Measurements from ENCODE around the gene RBFA.

The RBFA gene

GRCh38 chr18:80029690-80030089, 4.5 kb upstream of the RBFA start:
- DNase-seq = no peak

GRCh38 chr18:80033181-80034067, 810 bp upstream of the RBFA start:
- DNase-seq = peak in 4 of 5 donors; percentile 57 to 72 (median 64)

GRCh38 chr18:80034852-80035406, 695 bp downstream of the RBFA start:
- DNase-seq = no peak

- no peak for DNase-seq
Measured at GRCh38 chr18:80035997-80036396, 1.8 kb downstream of the RBFA start.

- DNase-seq = no peak
Measured at GRCh38 chr18:80037300-80037699, 3.1 kb downstream of the RBFA start.

GRCh38 chr18:80037869-80038630, 3.8 kb downstream of the RBFA start:
- DNase-seq = no peak

GRCh38 chr18:80040515-80040914, 6.3 kb downstream of the RBFA start:
- no peak for DNase-seq

GRCh38 chr18:80041424-80041823, 7.2 kb downstream of the RBFA start:
- no peak for DNase-seq

GRCh38 chr18:80042785-80043184, 8.6 kb downstream of the RBFA start:
- no peak for DNase-seq

GRCh38 chr18:80044072-80044471, 9.8 kb downstream of the RBFA start:
- no peak for DNase-seq

- no peak for DNase-seq
Measured at GRCh38 chr18:80046011-80046410, 11.8 kb downstream of the RBFA start.

GRCh38 chr18:80046431-80046830, 12.2 kb downstream of the RBFA start:
- no peak for DNase-seq

GRCh38 chr18:80046961-80047541, 12.8 kb downstream of the RBFA start:
- no peak for DNase-seq

- DNase-seq = no peak
Measured at GRCh38 chr18:80050797-80051196, 16.6 kb downstream of the RBFA start.

GRCh38 chr18:80056095-80056494, 21.9 kb downstream of the RBFA start:
- no peak for DNase-seq

- no peak for DNase-seq
Measured at GRCh38 chr18:80059945-80060344, 25.7 kb downstream of the RBFA start.

- DNase-seq = no peak
Measured at GRCh38 chr18:80065705-80066104, 31.5 kb downstream of the RBFA start.

GRCh38 chr18:80067321-80067720, 33.1 kb downstream of the RBFA start:
- no peak for DNase-seq

- DNase-seq = no peak
Measured at GRCh38 chr18:80067897-80068296, 33.7 kb downstream of the RBFA start.

- no peak for DNase-seq
Measured at GRCh38 chr18:80068571-80069272, 34.5 kb downstream of the RBFA start.

- no peak for DNase-seq
Measured at GRCh38 chr18:80070825-80071224, 36.6 kb downstream of the RBFA start.

GRCh38 chr18:80074183-80074582, 39.9 kb downstream of the RBFA start:
- no peak for DNase-seq

GRCh38 chr18:80074697-80075096, 40.5 kb downstream of the RBFA start:
- DNase-seq = no peak

All from T-helper 1 cell (primary cell).